CD4-positive, alpha-beta T cell (primary cell): ENCODE measurements around the gene DCUN1D4. TPM values are rescaled to one million over a fixed set of nuclear protein-coding genes. Genes with fewer than 3 reads are reported as not detected.
A peak's percentile ranks its signal among the peaks of the same experiment; 100 is the strongest.

Experiments
- ATAC-seq: fragments of 200-7000 bp; cut with Tn5 transposase; one replicate; pipeline ENCODE4 v1.10.0; 2022; ENCODE audit warnings: mild to moderate bottlenecking; ENCODE audit not compliant: poor library complexity
- CTCF ChIA-PET: fragments of 350-600 bp; sonication (Branson Sonifier 250); formaldehyde crosslinking; loops from one replicate; lab custom pipeline; 2021; ENCODE audit warnings: antibody characterized with exemption, inconsistent platforms; lab: Charles Lee
- POLR2A ChIA-PET: fragments of 350-600 bp; sonication (Branson Sonifier 250); formaldehyde crosslinking; loops from one replicate; lab custom pipeline; 2021; ENCODE audit warnings: antibody characterized with exemption, inconsistent platforms; lab: Charles Lee
- DNase-seq, 14 experiments: peaks; one replicate each; pipeline ENCODE4 v3.0.0-alpha.2; 2013 to 2020; ENCODE audit warnings: mixed read lengths in 2 of 14
- H3K27ac ChIP-seq, 2 donors: one replicate each; pipeline versions ENCODE4 v1.5.1 to v1.7.0; 2013; ENCODE audit warnings: low read length in 2 of 2, low read depth in 1 of 2, mild to moderate bottlenecking in 1 of 2
- H3K27me3 ChIP-seq, 2 experiments: 1 replicate in 1 of 2; 2 replicates in 1 of 2; pipeline versions ENCODE4 v1.6.1 to v1.7.0; 2013; ENCODE audit warnings: low read length in 2 of 2, control low read depth in 1 of 2, mild to moderate bottlenecking in 1 of 2, moderate library complexity in 1 of 2; ENCODE audit not compliant: insufficient read depth in 2 of 2, control insufficient read depth in 1 of 2
- H3K36me3 ChIP-seq: one replicate; pipeline ENCODE4 v1.6.1; 2013; ENCODE audit warnings: low read length, control low read depth; ENCODE audit not compliant: insufficient read depth
- H3K4me1 ChIP-seq: one replicate; pipeline ENCODE4 v1.6.1; 2013; ENCODE audit warnings: low read length, control low read depth; ENCODE audit not compliant: insufficient read depth
- H3K4me3 ChIP-seq: one replicate; pipeline ENCODE4 v1.5.1; 2013; ENCODE audit warnings: mild to moderate bottlenecking, low read length, moderate library complexity
- H3K9me3 ChIP-seq, 2 experiments: 1 replicate in 1 of 2; 2 replicates in 1 of 2; pipeline versions ENCODE4 v1.6.1 to v1.7.0; 2013; ENCODE audit warnings: low read length in 2 of 2, mild to moderate bottlenecking in 2 of 2, control low read depth in 1 of 2, moderate library complexity in 1 of 2; ENCODE audit not compliant: control insufficient read depth in 1 of 2, insufficient read depth in 1 of 2
- H3K27ac Mint-ChIP-seq: one replicate; pipeline ENCODE4 v1.8.0; 2020; ENCODE audit warnings: mixed read lengths
- H3K27me3 Mint-ChIP-seq: one replicate; pipeline ENCODE4 v1.8.0; 2021; ENCODE audit warnings: mixed read lengths
- H3K36me3 Mint-ChIP-seq: one replicate; pipeline ENCODE4 v1.8.0; 2021; ENCODE audit warnings: low read depth, mixed read lengths
- H3K4me1 Mint-ChIP-seq: one replicate; pipeline ENCODE4 v1.8.0; 2021; ENCODE audit warnings: low read depth, mixed read lengths
- H3K4me3 Mint-ChIP-seq: one replicate; pipeline ENCODE4 v1.8.0; 2020; ENCODE audit warnings: mild to moderate bottlenecking, mixed read lengths
- H3K9me3 Mint-ChIP-seq: one replicate; pipeline ENCODE4 v1.8.0; 2020; ENCODE audit warnings: mixed read lengths
- CTCF ChIP-seq: fragments of 200-600 bp; IDR thresholded peaks from one replicate; pipeline ENCODE4 v1.8.0; 2022; ENCODE audit warnings: antibody characterized with exemption, mild to moderate bottlenecking
- intact Hi-C, 2 experiments: fragments of 100-400 bp; cut with DNase I in 1 of 2; cut with micrococcal nuclease in 1 of 2; formaldehyde crosslinking; loops; one replicate each; pipeline versions ENCODE4 v1.15.1 to v1.9.0; 2023 to 2025; cut with DNase I, micrococcal nuclease
- total RNA-seq, 174 experiments: library from RNA in 2 of 174; stranded (reverse) in 2 of 174; gene quantifications; one replicate each; pipeline ENCODE4 v1.2.3 and lab custom pipeline; 2021 to 2026

DCUN1D4 gene
- total RNA-seq, 2 experiments from 2014 or later = 36.2 to 39.9 TPM

GRCh38 chr4:51901363-51901762 lies 58.4 kb downstream of the DCUN1D4 start:
- DNase-seq = no peak
- CTCF ChIA-PET = no interaction called here
- intact Hi-C loops = no loop called here
- Mint-ChIP-seq H3K4me3 (no peak overlapping the region), H3K27me3 (no peaks in the 10 kb centered on the region), H3K4me1 (no peaks in the 10 kb centered on the region), H3K27ac (no peak overlapping the region), H3K9me3 (no peaks in the 10 kb centered on the region), H3K36me3 (peaks cover 88% of the 10 kb centered on the region)
- H3K4me1 ChIP-seq = no peaks in the 10 kb centered on the region
- H3K27ac ChIP-seq = no peak overlapping the region
- no peaks in the 10 kb centered on the region for H3K9me3 ChIP-seq
- ATAC-seq = no peak
- peaks cover 30% of the 10 kb centered on the region for H3K36me3 ChIP-seq
- POLR2A ChIA-PET = no interaction called here
- H3K27me3 ChIP-seq = no peaks in the 10 kb centered on the region
- H3K4me3 ChIP-seq = no peak overlapping the region
- no peak for TF ChIP-seq CTCF

- Histone ChIP-seq H3K4me3 (no peak overlapping the region), H3K9me3 (no peaks in the 10 kb centered on the region), H3K27ac (no peak overlapping the region), H3K36me3 (peaks cover 39% of the 10 kb centered on the region), H3K27me3 (no peaks in the 10 kb centered on the region), H3K4me1 (no peaks in the 10 kb centered on the region)
- no peak for TF ChIP-seq CTCF
- Mint-ChIP-seq H3K4me3 (no peak overlapping the region), H3K27ac (no peak overlapping the region), H3K36me3 (peaks cover 94% of the 10 kb centered on the region), H3K9me3 (no peaks in the 10 kb centered on the region), H3K4me1 (no peaks in the 10 kb centered on the region), H3K27me3 (no peaks in the 10 kb centered on the region)
- intact Hi-C loops = no loop called here
- DNase-seq (peak in 3 of 14 experiments; percentile 2 to 45 (median 31)), ATAC-seq (no peak)
- CTCF ChIA-PET = no interaction called here
- POLR2A ChIA-PET = no interaction called here
Observed at GRCh38 chr4:51906167-51906958, 63.4 kb downstream of the DCUN1D4 start.

GRCh38 chr4:51907006-51907669 lies 64.2 kb downstream of the DCUN1D4 start:
- ATAC-seq = no peak

More at GRCh38 chr4:51907006-51907669, 64.2 kb downstream of the DCUN1D4 start:
- Mint-ChIP-seq H3K36me3 (peaks cover 94% of the 10 kb centered on the region), H3K27me3 (no peaks in the 10 kb centered on the region), H3K9me3 (no peaks in the 10 kb centered on the region), H3K4me3 (no peak overlapping the region), H3K4me1 (no peaks in the 10 kb centered on the region), H3K27ac (no peak overlapping the region)
- Histone ChIP-seq H3K27me3 (no peaks in the 10 kb centered on the region), H3K27ac (no peak overlapping the region), H3K4me3 (no peak overlapping the region), H3K4me1 (no peaks in the 10 kb centered on the region), H3K36me3 (peaks cover 41% of the 10 kb centered on the region), H3K9me3 (no peaks in the 10 kb centered on the region)
- TF ChIP-seq CTCF = no peak
- POLR2A ChIA-PET = interaction anchor here (0.7 kb wide), 1 partner anchor 63 kb away, joined by 3 read pairs; no protein-coding TSS in a partner anchor
- CTCF ChIA-PET = no interaction called here
- no peak for DNase-seq
- intact Hi-C loops = no loop called here
